Mammary epithelial cell (primary cell): ENCODE measurements around the gene IRF8.

Experiments
- CTCF ChIP-seq, 2 donors: IDR thresholded peaks in 1 of 2; conservative IDR thresholded peaks in 1 of 2; 2 replicates each; pipeline ENCODE4 v1.5.1; 2011 to 2012; ENCODE audit warnings: inconsistent platforms in 2 of 2, low read length in 2 of 2, mild to moderate bottlenecking in 2 of 2, control low read depth in 1 of 2, low read depth in 1 of 2; ENCODE audit not compliant: insufficient read depth in 1 of 2; ENCODE audit errors: extremely low read depth in 1 of 2
- EZH2 ChIP-seq: IDR thresholded peaks from 2 replicates; pipeline ENCODE4 v1.6.1; 2012; ENCODE audit warnings: low read length, inconsistent platforms, borderline replicate concordance

GRCh38 chr16:85862476-85863383 is 36.2 kb upstream of the IRF8 start:
- TF ChIP-seq CTCF (conservative IDR thresholded peaks at IDR 0.05 in 1 of 2, IDR thresholded peaks at IDR 0.05 in 1 of 2; ENCODE audit: extremely low read depth in 1 of 2, insufficient read depth in 1 of 2, low read depth in 1 of 2, low read length in 2 of 2) (no peak), EZH2 (no peak)
